GM10266 (cell line): ENCODE data around the gene SULT1A1.

ENCODE experiments used
- DNase-seq: peaks from one replicate; pipeline ENCODE4 v3.0.0; 2012; ENCODE audit errors: extremely low spot score
- CTCF ChIP-seq: IDR thresholded peaks from 2 replicates; pipeline ENCODE4 v1.5.1; 2012; ENCODE audit warnings: mild to moderate bottlenecking, low read depth; ENCODE audit not compliant: control insufficient read depth, insufficient read depth; ENCODE audit errors: missing control alignments

Gene SULT1A1

DNA sequence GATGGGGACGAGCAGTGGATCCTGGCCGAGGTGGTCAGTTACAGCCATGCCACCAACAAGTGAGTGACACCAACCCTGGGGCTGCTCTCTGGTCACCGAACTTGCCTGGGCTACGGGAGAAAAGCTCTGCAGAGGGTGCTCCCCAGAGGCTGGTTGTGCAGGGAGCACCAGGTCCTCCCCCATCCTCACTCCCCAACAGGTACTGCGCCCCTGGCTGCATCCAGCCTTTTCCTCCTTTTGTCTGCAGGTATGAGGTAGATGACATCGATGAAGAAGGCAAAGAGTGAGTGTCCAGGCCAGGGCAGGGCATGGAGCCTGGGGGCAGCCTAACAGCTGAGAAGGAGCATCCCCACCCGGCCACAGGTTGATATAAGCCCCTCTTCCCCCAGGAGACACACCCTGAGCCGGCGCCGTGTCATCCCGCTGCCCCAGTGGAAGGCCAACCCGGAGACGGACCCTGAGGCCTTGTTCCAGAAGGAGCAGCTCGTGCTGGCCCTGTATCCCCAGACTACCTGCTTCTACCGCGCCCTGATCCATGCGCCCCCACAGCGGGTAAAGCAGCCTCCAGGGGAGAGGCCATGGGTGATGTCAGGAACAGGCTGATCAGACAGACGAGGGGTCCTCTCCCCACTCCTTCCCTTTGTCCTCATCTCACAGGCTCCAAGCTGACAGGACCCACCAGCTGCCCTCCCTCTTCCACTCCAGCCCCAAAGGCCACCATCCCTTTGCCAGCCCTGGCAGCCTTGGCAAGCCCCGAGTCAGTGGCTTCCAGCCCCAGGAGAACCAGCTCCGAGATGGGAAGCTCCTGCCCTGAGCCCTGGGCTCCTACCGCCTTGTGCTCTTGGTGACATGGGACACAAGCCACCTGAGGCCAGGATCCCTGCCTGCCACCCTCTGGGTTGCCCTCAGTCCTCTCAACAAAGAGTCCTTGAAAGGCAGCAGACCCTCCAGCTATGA lies 19.2 kb downstream of the SULT1A1 start:
- no peak for TF ChIP-seq CTCF
- DNase-seq = no peak

DNA sequence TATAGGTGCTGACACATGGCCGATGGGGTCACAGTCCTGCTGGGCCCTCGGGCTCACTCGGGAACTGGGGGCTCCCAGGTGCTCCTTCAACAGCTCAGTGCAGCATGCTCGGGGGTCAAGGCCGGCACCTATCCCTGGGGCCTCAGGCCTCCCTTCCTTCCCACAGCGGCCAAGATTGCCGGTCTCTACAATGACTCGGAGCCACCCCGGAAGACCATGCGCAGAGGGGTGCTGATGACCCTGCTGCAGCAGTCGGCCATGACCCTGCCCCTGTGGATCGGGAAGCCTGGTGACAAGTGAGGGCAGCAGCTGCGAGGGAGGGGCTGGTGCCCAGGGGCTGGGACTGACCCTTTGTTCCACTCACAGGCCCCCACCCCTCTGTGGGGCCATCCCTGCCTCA lies 19.9 kb downstream of the SULT1A1 start:
- TF ChIP-seq CTCF = no peak
- no peak for DNase-seq

DNA sequence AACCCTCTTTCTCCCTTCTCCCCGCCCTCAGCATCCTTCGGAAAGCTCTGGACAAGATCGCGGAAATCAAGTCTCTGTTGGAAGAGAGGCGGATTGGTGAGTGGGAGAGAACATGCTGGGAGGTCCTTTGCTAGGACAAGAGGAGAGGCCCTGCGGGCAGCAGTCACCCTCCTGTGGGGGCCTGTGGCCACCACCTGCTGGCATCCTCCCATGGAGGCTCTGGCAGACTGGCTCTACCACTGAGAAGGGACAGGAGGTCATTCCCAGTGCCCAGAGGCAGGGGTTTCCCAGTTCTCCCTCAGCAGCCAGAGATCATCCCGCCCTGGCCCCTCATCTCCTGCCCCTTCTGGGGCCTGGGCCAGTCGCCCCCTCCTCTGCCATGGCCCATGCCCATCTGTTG lies 20.8 kb downstream of the SULT1A1 start:
- no peak for TF ChIP-seq CTCF
- DNase-seq = no peak

- no peak for DNase-seq
- TF ChIP-seq CTCF = no peak
Observed at GRCh38 chr16:28587386-28587785, 22.5 kb downstream of the SULT1A1 start.

DNA sequence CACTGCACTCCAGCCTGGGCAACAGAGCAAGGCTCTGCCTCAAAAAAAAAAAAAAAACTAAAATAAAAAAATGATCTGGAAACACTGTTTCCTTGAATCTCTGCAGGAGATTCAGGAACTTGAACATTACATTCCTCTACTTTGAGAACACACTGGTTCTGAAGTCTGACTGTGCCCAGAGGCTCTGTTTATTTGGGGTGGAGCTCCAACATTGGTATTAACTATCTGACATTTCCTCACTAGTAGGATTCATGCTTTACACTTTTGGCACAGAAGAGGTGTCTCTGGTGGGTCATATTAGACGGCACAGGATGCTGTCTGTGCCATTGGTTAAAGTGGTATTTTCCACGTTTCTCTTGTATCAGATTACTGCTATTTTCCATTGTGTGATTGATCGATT lies 23.4 kb downstream of the SULT1A1 start:
- no peak for TF ChIP-seq CTCF
- no peak for DNase-seq

- DNase-seq = no peak
- no peak for TF ChIP-seq CTCF
Observed at GRCh38 chr16:28585674-28586073, 24.2 kb downstream of the SULT1A1 start.

DNA sequence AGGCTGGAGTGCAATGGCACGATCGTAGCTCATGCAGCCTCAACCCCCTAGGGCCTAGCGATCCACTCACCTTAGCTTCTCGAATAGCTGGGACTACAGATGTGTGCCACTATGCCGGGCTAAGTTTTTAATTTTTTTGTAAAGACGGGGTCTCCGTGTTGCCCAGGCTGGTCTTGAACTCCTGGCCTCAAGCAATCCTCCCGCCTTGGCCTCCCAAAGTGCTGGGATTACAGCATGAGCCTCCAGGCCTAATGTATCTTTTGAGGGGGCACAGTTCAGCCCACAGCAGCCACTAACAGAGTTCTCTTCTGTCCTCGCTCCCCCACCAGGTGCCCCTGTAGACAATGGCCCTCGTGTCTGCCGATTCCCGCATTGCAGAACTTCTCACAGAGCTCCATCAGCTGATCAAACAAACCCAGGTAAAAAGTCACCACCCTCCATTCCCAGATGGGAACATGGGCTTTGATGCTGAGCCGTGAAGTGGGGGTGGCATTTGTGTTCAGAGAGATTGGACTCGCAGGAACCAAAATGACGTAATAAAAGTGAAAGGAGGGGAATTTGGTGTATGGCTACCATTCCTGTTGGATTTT lies 29.0 kb downstream of the SULT1A1 start:
- no peak for TF ChIP-seq CTCF
- DNase-seq = no peak
